WTC11 (cell line): Measurements from ENCODE around the gene FSD1L. TPM values are rescaled to one million over a fixed set of nuclear protein-coding genes. Genes with fewer than 3 reads are reported as not detected.

ENCODE experiments used
- ATAC-seq: fragments of 200-7000 bp; cut with Tn5 transposase; 2 replicates; pipeline ENCODE4 v1.10.0; 2021; ENCODE audit warnings: mild to moderate bottlenecking, moderate library complexity
- CTCF ChIA-PET: fragments of 300-600 bp; sonication (Branson Sonifier 250); formaldehyde crosslinking; loops from one replicate; lab custom pipeline; 2021; ENCODE audit warnings: antibody characterized with exemption; lab: Charles Lee
- POLR2A ChIA-PET: fragments of 350-600 bp; sonication (Branson Sonifier 250); formaldehyde crosslinking; loops from one replicate; lab custom pipeline; 2021; ENCODE audit warnings: antibody characterized with exemption; lab: Charles Lee
- DNase-seq: peaks from one replicate; pipeline ENCODE4 v3.0.0; 2021; ENCODE audit warnings: low spot score
- H3K27ac Mint-ChIP-seq: 2 replicates; pipeline ENCODE4 v1.8.0; 2021; ENCODE audit warnings: mixed read lengths
- H3K27me3 Mint-ChIP-seq: 2 replicates; pipeline ENCODE4 v1.8.0; 2021; ENCODE audit warnings: low read depth, mild to moderate bottlenecking, moderate library complexity, mixed read lengths
- H3K36me3 Mint-ChIP-seq: 2 replicates; pipeline ENCODE4 v1.8.0; 2021; ENCODE audit warnings: mixed read lengths
- H3K4me1 Mint-ChIP-seq: 2 replicates; pipeline ENCODE4 v1.8.0; 2022; ENCODE audit warnings: mixed read lengths
- H3K4me3 Mint-ChIP-seq: 2 replicates; pipeline ENCODE4 v1.8.0; 2021; ENCODE audit warnings: mild to moderate bottlenecking, moderate library complexity, mixed read lengths
- H3K9me3 Mint-ChIP-seq: 2 replicates; pipeline ENCODE4 v1.8.0; 2021; ENCODE audit warnings: mixed read lengths
- E2F5 ChIP-seq: sonication (generic); formaldehyde crosslinking; IDR thresholded peaks from 2 replicates; pipeline ENCODE4 v1.8.1; 2022; ENCODE audit warnings: mild to moderate bottlenecking, moderate library complexity, missing genetic modification reagents
- EMX1 ChIP-seq: fragments of 250-450 bp; sonication (Bioruptor Pico); IDR thresholded peaks from 2 replicates; pipeline ENCODE4 v1.8.0; 2021; ENCODE audit warnings: mild to moderate bottlenecking
- ETV6 ChIP-seq: sonication (generic); formaldehyde crosslinking; IDR thresholded peaks from 2 replicates; pipeline ENCODE4 v1.8.1; 2022; ENCODE audit warnings: mild to moderate bottlenecking, missing genetic modification reagents
- FOXK1 ChIP-seq: sonication (generic); formaldehyde crosslinking; IDR thresholded peaks from 2 replicates; pipeline ENCODE4 v1.8.0; 2022; ENCODE audit warnings: mild to moderate bottlenecking, moderate library complexity, missing genetic modification reagents
- HMGA2 ChIP-seq: fragments of 250-450 bp; sonication (Bioruptor Pico); IDR thresholded peaks from 2 replicates; pipeline ENCODE4 v1.4.0; 2021; ENCODE audit warnings: mild to moderate bottlenecking, moderate library complexity
- MLX ChIP-seq: sonication (generic); formaldehyde crosslinking; IDR thresholded peaks from 2 replicates; pipeline ENCODE4 v1.8.1; 2023; ENCODE audit warnings: mild to moderate bottlenecking, missing genetic modification reagents, moderate library complexity
- NR3C1 ChIP-seq: sonication (generic); formaldehyde crosslinking; conservative IDR thresholded peaks from 2 replicates; pipeline ENCODE4 v1.8.1; 2023; ENCODE audit warnings: low read depth, mild to moderate bottlenecking, missing genetic modification reagents
- PRRX2 ChIP-seq: fragments of 250-450 bp; sonication (Bioruptor Pico); IDR thresholded peaks from 2 replicates; pipeline ENCODE4 v1.8.0; 2021; ENCODE audit warnings: mild to moderate bottlenecking
- USF1 ChIP-seq: sonication (generic); formaldehyde crosslinking; IDR thresholded peaks from 2 replicates; pipeline ENCODE4 v1.8.0; 2022; ENCODE audit warnings: mild to moderate bottlenecking, missing genetic modification reagents
- ZNF121 ChIP-seq: sonication (generic); formaldehyde crosslinking; IDR thresholded peaks from 2 replicates; pipeline ENCODE4 v1.8.0; 2023; ENCODE audit warnings: missing genetic modification reagents
- ZNF232 ChIP-seq: sonication (generic); formaldehyde crosslinking; IDR thresholded peaks from 2 replicates; pipeline ENCODE4 v1.8.0; 2022; ENCODE audit warnings: mild to moderate bottlenecking, missing genetic modification reagents
- ZNF317 ChIP-seq: sonication (generic); formaldehyde crosslinking; IDR thresholded peaks from 2 replicates; pipeline ENCODE4 v1.8.1; 2023; ENCODE audit warnings: low read depth, mild to moderate bottlenecking, moderate library complexity, missing genetic modification reagents, borderline replicate concordance
- ZNF423 ChIP-seq: fragments of 250-450 bp; sonication (Bioruptor Pico); IDR thresholded peaks from 2 replicates; pipeline ENCODE4 v2.1.2; 2022; ENCODE audit warnings: mild to moderate bottlenecking, moderate library complexity
- total RNA-seq: library from RNA; stranded (reverse); gene quantifications from 3 replicates; pipeline ENCODE4 v1.2.3, GENCODE V29; 2021
- TF ChIP-seq, protein P1 (sequence below): sonication (generic); formaldehyde crosslinking; IDR thresholded peaks from 2 replicates; pipeline ENCODE4 v1.8.1; 2023; ENCODE audit warnings: mild to moderate bottlenecking, missing genetic modification reagents
- TF ChIP-seq, protein P2 (sequence below): sonication (generic); formaldehyde crosslinking; IDR thresholded peaks from 2 replicates; pipeline ENCODE4 v1.8.1; 2023; ENCODE audit warnings: mild to moderate bottlenecking, missing genetic modification reagents
- TF ChIP-seq, protein P3 (sequence below): fragments of 200-600 bp; IDR thresholded peaks from 2 replicates; pipeline ENCODE4 v1.8.0; 2022; ENCODE audit warnings: antibody characterized with exemption

The FSD1L gene
- total RNA-seq, 1 experiment from 2014 or later: 5.3 TPM

- TF ChIP-seq E2F5 (CRISPR knock-in tag): no peak
- TF ChIP-seq, all 79 proteins: peak for 0
Observed at GRCh38 chr9:105421154-105421553, 26.7 kb upstream of the FSD1L start (continued).

DNA sequence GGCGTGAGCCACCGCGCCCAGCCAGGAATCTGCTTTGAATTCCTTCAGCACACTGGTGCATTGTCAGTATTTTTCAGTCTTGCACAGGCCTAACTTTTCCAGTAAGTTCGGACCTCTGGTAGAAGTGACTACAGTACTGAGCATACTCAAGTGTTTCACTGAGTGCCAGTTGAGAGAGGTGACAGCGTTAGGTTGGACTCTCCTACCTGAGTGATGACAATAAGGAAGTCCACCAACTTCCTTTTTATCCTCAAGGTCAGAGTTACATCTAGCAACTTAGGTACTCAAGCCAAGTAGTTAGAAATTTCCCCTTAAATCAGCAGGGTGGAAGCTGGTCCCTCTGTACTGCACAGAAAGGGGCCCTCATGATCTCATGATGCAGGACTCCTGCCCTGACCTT lies 26.0 kb upstream of the FSD1L start:
- Mint-ChIP-seq H3K4me1 (no peaks in the 10 kb centered on the region), H3K36me3 (no peaks in the 10 kb centered on the region), H3K27me3 (peaks cover 8% of the 10 kb centered on the region), H3K27ac (no peak overlapping the region), H3K4me3 (no peak overlapping the region), H3K9me3 (no peaks in the 10 kb centered on the region; the same call in 1 of the 2 replicates)
- ATAC-seq (no peak), DNase-seq (no peak)
- ChIA-PET POLR2A (no interaction called here), CTCF (interaction anchor here (0.6 kb wide), 1 partner anchor 92 kb away, joined by 3 read pairs; no protein-coding TSS in a partner anchor)
- no peak for TF ChIP-seq FOXK1 (CRISPR knock-in tag)
- TF ChIP-seq, protein P1, sequence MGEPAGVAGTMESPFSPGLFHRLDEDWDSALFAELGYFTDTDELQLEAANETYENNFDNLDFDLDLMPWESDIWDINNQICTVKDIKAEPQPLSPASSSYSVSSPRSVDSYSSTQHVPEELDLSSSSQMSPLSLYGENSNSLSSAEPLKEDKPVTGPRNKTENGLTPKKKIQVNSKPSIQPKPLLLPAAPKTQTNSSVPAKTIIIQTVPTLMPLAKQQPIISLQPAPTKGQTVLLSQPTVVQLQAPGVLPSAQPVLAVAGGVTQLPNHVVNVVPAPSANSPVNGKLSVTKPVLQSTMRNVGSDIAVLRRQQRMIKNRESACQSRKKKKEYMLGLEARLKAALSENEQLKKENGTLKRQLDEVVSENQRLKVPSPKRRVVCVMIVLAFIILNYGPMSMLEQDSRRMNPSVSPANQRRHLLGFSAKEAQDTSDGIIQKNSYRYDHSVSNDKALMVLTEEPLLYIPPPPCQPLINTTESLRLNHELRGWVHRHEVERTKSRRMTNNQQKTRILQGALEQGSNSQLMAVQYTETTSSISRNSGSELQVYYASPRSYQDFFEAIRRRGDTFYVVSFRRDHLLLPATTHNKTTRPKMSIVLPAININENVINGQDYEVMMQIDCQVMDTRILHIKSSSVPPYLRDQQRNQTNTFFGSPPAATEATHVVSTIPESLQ: no peak
- no peak for TF ChIP-seq EMX1 (CRISPR knock-in tag)
- no peak for TF ChIP-seq ETV6 (CRISPR knock-in tag)
- TF ChIP-seq NR3C1 (CRISPR knock-in tag): no peak
- no peak for TF ChIP-seq HMGA2 (CRISPR knock-in tag)
- TF ChIP-seq ZNF423 (CRISPR knock-in tag): no peak

GRCh38 chr9:105425816-105426433 lies 21.9 kb upstream of the FSD1L start:
- ATAC-seq: peak; percentile 53

DNA sequence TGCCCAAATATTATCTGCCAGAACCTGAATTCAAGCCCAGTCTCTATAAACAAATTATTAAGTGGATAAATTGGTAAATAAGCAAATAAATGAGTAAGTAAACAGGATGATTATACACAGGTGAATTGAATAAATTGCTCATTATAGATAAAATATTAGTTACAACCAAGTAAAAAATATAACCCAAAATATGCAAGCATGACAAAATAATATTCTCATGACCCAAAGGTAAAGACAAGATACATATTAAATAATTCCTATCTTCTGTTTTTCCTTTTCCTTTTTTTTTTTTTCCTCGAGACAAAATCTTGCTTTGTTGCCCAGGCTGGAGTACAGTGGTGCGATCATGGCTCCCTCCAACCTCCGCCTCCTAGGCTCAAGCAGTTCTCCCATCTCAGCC lies 21.2 kb upstream of the FSD1L start:
- no peak for TF ChIP-seq ZNF317
- TF ChIP-seq MLX: no peak
- TF ChIP-seq ZNF232 (CRISPR knock-in tag): no peak
- TF ChIP-seq USF1: no peak
- no peak for TF ChIP-seq ZNF121
- TF ChIP-seq, protein P2, sequence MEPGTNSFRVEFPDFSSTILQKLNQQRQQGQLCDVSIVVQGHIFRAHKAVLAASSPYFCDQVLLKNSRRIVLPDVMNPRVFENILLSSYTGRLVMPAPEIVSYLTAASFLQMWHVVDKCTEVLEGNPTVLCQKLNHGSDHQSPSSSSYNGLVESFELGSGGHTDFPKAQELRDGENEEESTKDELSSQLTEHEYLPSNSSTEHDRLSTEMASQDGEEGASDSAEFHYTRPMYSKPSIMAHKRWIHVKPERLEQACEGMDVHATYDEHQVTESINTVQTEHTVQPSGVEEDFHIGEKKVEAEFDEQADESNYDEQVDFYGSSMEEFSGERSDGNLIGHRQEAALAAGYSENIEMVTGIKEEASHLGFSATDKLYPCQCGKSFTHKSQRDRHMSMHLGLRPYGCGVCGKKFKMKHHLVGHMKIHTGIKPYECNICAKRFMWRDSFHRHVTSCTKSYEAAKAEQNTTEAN (CRISPR knock-in tag): no peak
- Mint-ChIP-seq H3K36me3 (no peaks in the 10 kb centered on the region), H3K4me3 (no peak overlapping the region), H3K4me1 (no peaks in the 10 kb centered on the region), H3K27me3 (no peaks in the 10 kb centered on the region), H3K9me3 (no peaks in the 10 kb centered on the region; the same call in 1 of the 2 replicates), H3K27ac (no peak overlapping the region)
- DNase-seq: no peak
- CTCF ChIA-PET: interaction anchor here (0.7 kb wide), 2 partner anchors 8 to 22 kb away, joined by 4 read pairs; no protein-coding TSS in a partner anchor
- ATAC-seq: no peak
- POLR2A ChIA-PET: no interaction called here

More at GRCh38 chr9:105425816-105426433, 21.9 kb upstream of the FSD1L start:
- POLR2A ChIA-PET: no interaction called here
- Mint-ChIP-seq H3K27ac (no peak overlapping the region), H3K36me3 (no peaks in the 10 kb centered on the region), H3K4me3 (no peak overlapping the region), H3K4me1 (no peaks in the 10 kb centered on the region), H3K27me3 (no peaks in the 10 kb centered on the region), H3K9me3 (no peaks in the 10 kb centered on the region; the same call in 1 of the 2 replicates)
- CTCF ChIA-PET: interaction anchor here (0.5 kb wide), 1 partner anchor 233 kb away, joined by 3 read pairs; no protein-coding TSS in a partner anchor
- DNase-seq: no peak
- no peak for TF ChIP-seq PRRX2
- TF ChIP-seq, protein P3, sequence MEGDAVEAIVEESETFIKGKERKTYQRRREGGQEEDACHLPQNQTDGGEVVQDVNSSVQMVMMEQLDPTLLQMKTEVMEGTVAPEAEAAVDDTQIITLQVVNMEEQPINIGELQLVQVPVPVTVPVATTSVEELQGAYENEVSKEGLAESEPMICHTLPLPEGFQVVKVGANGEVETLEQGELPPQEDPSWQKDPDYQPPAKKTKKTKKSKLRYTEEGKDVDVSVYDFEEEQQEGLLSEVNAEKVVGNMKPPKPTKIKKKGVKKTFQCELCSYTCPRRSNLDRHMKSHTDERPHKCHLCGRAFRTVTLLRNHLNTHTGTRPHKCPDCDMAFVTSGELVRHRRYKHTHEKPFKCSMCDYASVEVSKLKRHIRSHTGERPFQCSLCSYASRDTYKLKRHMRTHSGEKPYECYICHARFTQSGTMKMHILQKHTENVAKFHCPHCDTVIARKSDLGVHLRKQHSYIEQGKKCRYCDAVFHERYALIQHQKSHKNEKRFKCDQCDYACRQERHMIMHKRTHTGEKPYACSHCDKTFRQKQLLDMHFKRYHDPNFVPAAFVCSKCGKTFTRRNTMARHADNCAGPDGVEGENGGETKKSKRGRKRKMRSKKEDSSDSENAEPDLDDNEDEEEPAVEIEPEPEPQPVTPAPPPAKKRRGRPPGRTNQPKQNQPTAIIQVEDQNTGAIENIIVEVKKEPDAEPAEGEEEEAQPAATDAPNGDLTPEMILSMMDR: peak; percentile 16; the same call in 1 of the 2 replicates
